ENCODE measurements around the gene ATG5. TPM values are rescaled to one million over a fixed set of nuclear protein-coding genes. Genes with fewer than 3 reads are reported as not detected.

ATG5 gene
- total RNA-seq, 1 experiment from 2014 or later, result 35.1 TPM

GRCh38 chr6:106182455-106182854 lies 143.1 kb downstream of the ATG5 start:
- H3K4me1 Mint-ChIP-seq (ENCODE audit: low read depth, unreplicated experiment), result no peaks in the 10 kb centered on the region
- no peak for TF ChIP-seq CTCF (IDR thresholded peaks at IDR 0.05; ENCODE audit: unreplicated experiment)
- CTCF ChIA-PET, result no interaction called here
- H3K27me3 Mint-ChIP-seq (ENCODE audit: unreplicated experiment), result no peaks in the 10 kb centered on the region
- DNase-seq, result no peak
- intact Hi-C loops (cut with micrococcal nuclease; ENCODE audit: unreplicated experiment), result no loop called here
- no peak overlapping the region for H3K27ac Mint-ChIP-seq (ENCODE audit: unreplicated experiment)
- no peak overlapping the region for H3K4me3 Mint-ChIP-seq (ENCODE audit: low read depth, unreplicated experiment)
- peaks cover 6% of the 10 kb centered on the region for H3K36me3 Mint-ChIP-seq (ENCODE audit: insufficient read depth, unreplicated experiment)
- BruUV-seq (replicated peaks), result no TSS peak
- H3K9me3 Mint-ChIP-seq (ENCODE audit: low read depth, unreplicated experiment), result no peaks in the 10 kb centered on the region

- no peak overlapping the region for H3K27ac Mint-ChIP-seq (ENCODE audit: unreplicated experiment)
- no peak for TF ChIP-seq CTCF (IDR thresholded peaks at IDR 0.05; ENCODE audit: unreplicated experiment)
- CTCF ChIA-PET, result no interaction called here
- peaks cover 4% of the 10 kb centered on the region for H3K4me1 Mint-ChIP-seq (ENCODE audit: low read depth, unreplicated experiment)
- intact Hi-C loops (cut with micrococcal nuclease; ENCODE audit: unreplicated experiment), result no loop called here
- peaks cover 8% of the 10 kb centered on the region for H3K36me3 Mint-ChIP-seq (ENCODE audit: insufficient read depth, unreplicated experiment)
- no peak for DNase-seq
- BruUV-seq (replicated peaks), result no TSS peak
- no peaks in the 10 kb centered on the region for H3K27me3 Mint-ChIP-seq (ENCODE audit: unreplicated experiment)
- H3K4me3 Mint-ChIP-seq (ENCODE audit: low read depth, unreplicated experiment), result no peak overlapping the region
- no peaks in the 10 kb centered on the region for H3K9me3 Mint-ChIP-seq (ENCODE audit: low read depth, unreplicated experiment)
These were observed 143.7 kb downstream of the ATG5 start for GRCh38 chr6:106181664-106182418.

GRCh38 chr6:106180208-106180607 lies 145.4 kb downstream of the ATG5 start:
- no TSS peak for BruUV-seq (replicated peaks)
- H3K9me3 Mint-ChIP-seq (ENCODE audit: low read depth, unreplicated experiment), result no peaks in the 10 kb centered on the region

GRCh38 chr6:106178900-106179299 lies 146.7 kb downstream of the ATG5 start:
- Mint-ChIP-seq H3K4me1 (ENCODE audit: low read depth, unreplicated experiment) (peaks cover 7% of the 10 kb centered on the region), H3K27ac (ENCODE audit: unreplicated experiment) (no peak overlapping the region), H3K4me3 (ENCODE audit: low read depth, unreplicated experiment) (no peak overlapping the region), H3K9me3 (ENCODE audit: low read depth, unreplicated experiment) (no peaks in the 10 kb centered on the region), H3K27me3 (ENCODE audit: unreplicated experiment) (no peaks in the 10 kb centered on the region), H3K36me3 (ENCODE audit: insufficient read depth, unreplicated experiment) (peaks cover 4% of the 10 kb centered on the region)
- no peak for TF ChIP-seq CTCF (IDR thresholded peaks at IDR 0.05; ENCODE audit: unreplicated experiment)
- no TSS peak for BruUV-seq (replicated peaks)
- intact Hi-C loops (cut with micrococcal nuclease; ENCODE audit: unreplicated experiment), result no loop called here
- DNase-seq, result no peak
- CTCF ChIA-PET, result no interaction called here

More at GRCh38 chr6:106180208-106180607, 145.4 kb downstream of the ATG5 start:
- no peak for DNase-seq
- no peak overlapping the region for H3K27ac Mint-ChIP-seq (ENCODE audit: unreplicated experiment)
- no peak for TF ChIP-seq CTCF (IDR thresholded peaks at IDR 0.05; ENCODE audit: unreplicated experiment)
- CTCF ChIA-PET, result no interaction called here
- intact Hi-C loops (cut with micrococcal nuclease; ENCODE audit: unreplicated experiment), result no loop called here
- H3K4me1 Mint-ChIP-seq (ENCODE audit: low read depth, unreplicated experiment), result peaks cover 7% of the 10 kb centered on the region
- no peak overlapping the region for H3K4me3 Mint-ChIP-seq (ENCODE audit: low read depth, unreplicated experiment)
- H3K27me3 Mint-ChIP-seq (ENCODE audit: unreplicated experiment), result no peaks in the 10 kb centered on the region
- H3K36me3 Mint-ChIP-seq (ENCODE audit: insufficient read depth, unreplicated experiment), result peaks cover 10% of the 10 kb centered on the region

All from Calu3 (cell line).